Activated CD4-positive, alpha-beta T cell treated with anti-CD3 and anti-CD28 coated beads, Interleukin-10, Interleukin-2, amounts not matched to agents 100 ng/mL and 50 ng/mL, durations not matched to agents 16 hours and 8 hours (primary cell): Measurements from ENCODE around the gene CMTM4.
"Not testable (repeated sequence)": the region's sequence is repeated elsewhere in the genome, so short reads cannot be mapped to it uniquely, and the experiment has no call there.

Experiments
- DNase-seq: peaks from one replicate; pipeline ENCODE4 v3.0.0-alpha.2; 2020

CMTM4 gene

GRCh38 chr16:66588981-66589713, 107.4 kb downstream of the CMTM4 start:
- peak; percentile 78 for DNase-seq

- no peak for DNase-seq
Measured at GRCh38 chr16:66587881-66588600, 108.5 kb downstream of the CMTM4 start.

- no peak for DNase-seq
Measured at GRCh38 chr16:66585481-66586239, 110.9 kb downstream of the CMTM4 start.

GRCh38 chr16:66581246-66581952, 115.1 kb downstream of the CMTM4 start:
- DNase-seq = no peak

- no peak for DNase-seq
Measured at GRCh38 chr16:66580605-66581209, 115.8 kb downstream of the CMTM4 start.

- DNase-seq = no peak
Measured at GRCh38 chr16:66578651-66579531, 117.7 kb downstream of the CMTM4 start, which contains the start of gene CMTM2. TSS of gene CMTM2 (plus strand) at chr16:66579463. CDS start at chr16:66579608, 145 bp downstream.

GRCh38 chr16:66576296-66576695, 120.2 kb downstream of the CMTM4 start:
- no peak for DNase-seq

GRCh38 chr16:66575060-66575459, 121.5 kb downstream of the CMTM4 start:
- no peak for DNase-seq

GRCh38 chr16:66574531-66574930, 122.0 kb downstream of the CMTM4 start:
- DNase-seq = no peak

- DNase-seq = no peak
Measured at GRCh38 chr16:66574081-66574480, 122.5 kb downstream of the CMTM4 start.

GRCh38 chr16:66572356-66572755, 124.2 kb downstream of the CMTM4 start:
- no peak for DNase-seq

GRCh38 chr16:66569827-66570405, 126.6 kb downstream of the CMTM4 start:
- no peak for DNase-seq

- DNase-seq = no peak
Measured at GRCh38 chr16:66569131-66569530, 127.4 kb downstream of the CMTM4 start.

GRCh38 chr16:66568355-66568754, 128.2 kb downstream of the CMTM4 start:
- DNase-seq = no peak

GRCh38 chr16:66567270-66567669, 129.3 kb downstream of the CMTM4 start:
- DNase-seq = not testable (repeated sequence)

GRCh38 chr16:66566051-66566901, 130.3 kb downstream of the CMTM4 start, which contains the start of gene CMTM1:
TSS of gene CMTM1 (plus strand) at chr16:66566439. CDS start at chr16:66566514, 75 bp downstream.
- DNase-seq = no peak
